Measurements from ENCODE around the gene FAM131B. TPM values are rescaled to one million over a fixed set of nuclear protein-coding genes. Genes with fewer than 3 reads are reported as not detected.

The FAM131B gene
- total RNA-seq, 4 donors from 2014 or later = 0.27 to 1.4 (median 0.42) TPM; not detected in 1

DNA sequence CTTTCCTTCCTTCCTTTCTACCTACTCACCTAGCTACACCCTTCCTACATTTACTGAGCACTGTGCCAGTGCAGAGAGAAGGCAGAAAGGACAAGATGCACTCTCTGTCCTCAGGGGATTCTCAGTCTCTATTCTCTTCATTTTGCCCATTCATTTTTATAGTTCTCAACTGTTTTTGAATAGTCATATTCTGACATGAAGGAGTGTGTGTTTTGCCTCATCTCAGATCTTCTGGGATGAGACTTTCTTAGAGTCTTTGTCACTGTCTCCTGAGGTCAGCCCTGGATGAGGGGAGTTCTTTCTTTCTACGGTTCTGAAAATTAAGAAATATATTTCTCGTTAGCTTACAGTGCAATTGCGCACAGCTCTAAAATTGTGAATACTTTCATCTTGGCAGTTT is 25.3 kb downstream of the FAM131B start:
- 83 to 87% methylated on average over 3 of the region's 3 CpGs for WGBS, 2 donors
- H3K4me3 ChIP-seq (ENCODE audit: low read depth, poor library complexity, severe bottlenecking) = no peak overlapping the region
- TF ChIP-seq POLR2A (IDR thresholded peaks at IDR 0.05) = no peak
- TF ChIP-seq, protein P1, sequence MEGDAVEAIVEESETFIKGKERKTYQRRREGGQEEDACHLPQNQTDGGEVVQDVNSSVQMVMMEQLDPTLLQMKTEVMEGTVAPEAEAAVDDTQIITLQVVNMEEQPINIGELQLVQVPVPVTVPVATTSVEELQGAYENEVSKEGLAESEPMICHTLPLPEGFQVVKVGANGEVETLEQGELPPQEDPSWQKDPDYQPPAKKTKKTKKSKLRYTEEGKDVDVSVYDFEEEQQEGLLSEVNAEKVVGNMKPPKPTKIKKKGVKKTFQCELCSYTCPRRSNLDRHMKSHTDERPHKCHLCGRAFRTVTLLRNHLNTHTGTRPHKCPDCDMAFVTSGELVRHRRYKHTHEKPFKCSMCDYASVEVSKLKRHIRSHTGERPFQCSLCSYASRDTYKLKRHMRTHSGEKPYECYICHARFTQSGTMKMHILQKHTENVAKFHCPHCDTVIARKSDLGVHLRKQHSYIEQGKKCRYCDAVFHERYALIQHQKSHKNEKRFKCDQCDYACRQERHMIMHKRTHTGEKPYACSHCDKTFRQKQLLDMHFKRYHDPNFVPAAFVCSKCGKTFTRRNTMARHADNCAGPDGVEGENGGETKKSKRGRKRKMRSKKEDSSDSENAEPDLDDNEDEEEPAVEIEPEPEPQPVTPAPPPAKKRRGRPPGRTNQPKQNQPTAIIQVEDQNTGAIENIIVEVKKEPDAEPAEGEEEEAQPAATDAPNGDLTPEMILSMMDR (IDR thresholded peaks at IDR 0.05) = no peak
- intact Hi-C loops (cut with DNase I; ENCODE audit: low total_unique reads) = no loop called here
- DNase-seq (ENCODE audit: low spot score in 2 of 2) = no peak

DNA sequence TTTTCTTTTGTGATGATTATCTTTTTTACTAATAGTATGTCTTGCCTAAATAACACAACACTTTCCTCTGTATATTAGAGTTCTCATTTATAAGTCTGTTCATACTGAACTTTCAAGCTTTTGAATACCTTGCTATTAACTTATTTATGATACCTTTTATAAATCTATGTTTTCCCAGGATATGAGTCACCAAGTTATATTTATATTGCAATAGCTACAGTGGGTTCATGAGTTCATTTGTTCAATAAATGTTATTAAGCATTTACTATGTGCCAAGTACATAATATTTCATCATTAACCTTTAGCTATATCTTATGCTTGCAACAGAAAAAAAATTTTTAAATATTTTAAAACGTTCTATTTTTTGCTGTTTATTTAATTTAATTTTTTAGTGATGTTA is 28.3 kb downstream of the FAM131B start:
- intact Hi-C loops (cut with DNase I; ENCODE audit: low total_unique reads) = no loop called here

DNA sequence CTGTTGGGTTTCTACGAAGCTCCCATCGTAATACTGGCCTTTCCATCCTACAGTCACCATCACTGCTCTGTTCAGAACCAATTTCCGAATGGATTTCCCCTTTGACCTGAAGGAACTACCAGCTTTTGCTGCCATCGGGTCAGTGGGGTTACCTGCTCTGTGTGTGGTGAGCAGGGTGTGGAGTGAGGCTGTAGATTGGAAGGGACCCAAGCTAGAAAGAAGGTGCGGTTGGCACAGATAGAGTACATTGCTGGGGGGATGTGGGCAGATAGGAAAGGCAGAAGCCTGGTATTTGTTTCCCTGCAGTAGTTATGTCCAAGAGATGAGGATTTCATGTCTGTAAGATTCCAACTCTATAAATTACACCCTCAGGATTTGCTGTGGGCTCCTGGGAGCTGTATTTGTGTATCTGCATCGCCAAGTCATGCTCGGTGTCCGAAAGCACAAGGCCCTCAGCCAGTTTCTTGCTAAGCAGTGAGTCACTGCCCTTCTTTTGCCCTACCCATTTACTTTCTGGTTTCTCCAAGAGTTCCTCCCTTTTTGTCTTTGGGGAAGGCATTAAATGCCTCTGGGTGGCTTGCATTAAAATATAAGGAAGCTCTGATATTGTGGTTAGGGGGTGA is 31.2 kb downstream of the FAM131B start:
- WGBS, 2 donors = 51 to 61% methylated on average over 8 of the region's 8 CpGs
- intact Hi-C loops (cut with DNase I; ENCODE audit: low total_unique reads) = no loop called here
- peak in 1 of 2 donors; percentile 26 for DNase-seq (ENCODE audit: low spot score in 2 of 2)
- TF ChIP-seq, protein P1 (IDR thresholded peaks at IDR 0.05) = no peak
- no peak for TF ChIP-seq POLR2A (IDR thresholded peaks at IDR 0.05)
- no peak overlapping the region for H3K4me3 ChIP-seq (ENCODE audit: low read depth, poor library complexity, severe bottlenecking)

More for the DNA sequence above, 28.3 kb downstream of the FAM131B start:
- WGBS, 2 donors = 45 to 57% methylated on average over 1 of the region's 1 CpG
- no peak for TF ChIP-seq POLR2A (IDR thresholded peaks at IDR 0.05)
- TF ChIP-seq, protein P1 (IDR thresholded peaks at IDR 0.05) = no peak
- H3K4me3 ChIP-seq (ENCODE audit: low read depth, poor library complexity, severe bottlenecking) = no peak overlapping the region
- DNase-seq (ENCODE audit: low spot score in 2 of 2) = no peak

DNA sequence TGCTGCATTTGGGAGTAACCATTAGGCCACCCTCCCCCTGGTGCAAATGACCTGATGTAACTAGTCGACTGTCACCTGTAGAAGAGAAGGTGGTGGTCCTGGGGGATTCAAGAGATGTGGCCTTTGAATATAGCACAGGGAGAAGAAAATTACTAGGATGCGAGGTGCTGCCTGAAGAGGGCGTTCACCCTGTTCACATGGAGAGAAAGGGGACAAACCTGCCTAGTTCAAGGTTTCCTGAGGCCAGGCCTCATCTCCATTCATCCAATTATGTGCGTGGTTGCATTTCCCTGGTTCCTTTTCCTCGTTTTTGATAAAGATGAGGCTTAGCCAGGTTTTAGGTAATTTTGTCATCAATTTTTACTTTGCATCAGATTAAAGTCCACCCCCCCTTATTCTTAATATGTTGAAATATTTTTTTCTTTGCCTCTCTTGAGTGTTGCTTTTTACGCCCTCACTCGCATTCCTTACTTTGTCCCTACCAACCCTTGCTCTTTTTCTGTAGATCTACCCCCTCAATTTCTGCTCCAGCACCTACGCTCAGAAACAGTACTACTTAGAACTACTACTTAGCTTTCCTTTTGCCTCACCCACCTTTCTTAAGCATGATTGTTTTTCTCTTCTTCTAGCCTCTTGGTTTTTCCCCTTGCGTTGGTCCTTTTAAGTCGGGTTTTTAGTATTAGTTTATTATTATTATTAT is 32.9 kb downstream of the FAM131B start:
- TF ChIP-seq, protein P1 (IDR thresholded peaks at IDR 0.05) = no peak
- no peak for TF ChIP-seq POLR2A (IDR thresholded peaks at IDR 0.05)
- no peak overlapping the region for H3K4me3 ChIP-seq (ENCODE audit: low read depth, poor library complexity, severe bottlenecking)
- WGBS, 2 donors = 90 to 91% methylated on average over 10 of the region's 10 CpGs
- DNase-seq (ENCODE audit: low spot score in 2 of 2) = no peak
- intact Hi-C loops (cut with DNase I; ENCODE audit: low total_unique reads) = loop anchor here (1.0 kb wide), 1 partner anchor 35 kb away; no protein-coding TSS in a partner anchor

DNA sequence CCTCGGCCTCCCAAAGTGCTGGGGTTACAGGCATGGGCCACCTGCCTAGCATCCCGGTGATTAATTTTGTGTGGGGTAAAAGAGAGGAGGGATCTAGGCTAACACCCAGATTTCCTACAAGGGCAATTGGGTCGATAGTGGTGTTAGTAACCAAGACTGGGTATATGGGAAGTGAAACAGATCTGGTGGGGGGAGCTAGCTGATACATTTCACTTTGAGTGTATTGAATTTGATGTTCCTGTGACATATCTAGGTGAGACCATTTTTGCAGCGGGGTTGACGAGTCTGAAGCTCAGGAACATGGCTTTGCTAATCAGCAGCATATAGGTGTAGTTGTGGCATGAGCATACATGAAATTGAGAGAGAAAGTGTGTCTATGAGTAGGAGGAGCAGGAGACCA is 34.6 kb downstream of the FAM131B start:
- no peak for DNase-seq (ENCODE audit: low spot score in 2 of 2)
- TF ChIP-seq POLR2A (IDR thresholded peaks at IDR 0.05) = no peak
- TF ChIP-seq, protein P1 (IDR thresholded peaks at IDR 0.05) = no peak
- WGBS, 2 donors = 93 to 99% methylated on average over 5 of the region's 5 CpGs
- no peak overlapping the region for H3K4me3 ChIP-seq (ENCODE audit: low read depth, poor library complexity, severe bottlenecking)
- intact Hi-C loops (cut with DNase I; ENCODE audit: low total_unique reads) = no loop called here

Data from lower leg skin (tissue), 4 donors.